ENCODE results near the gene PIK3R6.

The PIK3R6 gene

DNA sequence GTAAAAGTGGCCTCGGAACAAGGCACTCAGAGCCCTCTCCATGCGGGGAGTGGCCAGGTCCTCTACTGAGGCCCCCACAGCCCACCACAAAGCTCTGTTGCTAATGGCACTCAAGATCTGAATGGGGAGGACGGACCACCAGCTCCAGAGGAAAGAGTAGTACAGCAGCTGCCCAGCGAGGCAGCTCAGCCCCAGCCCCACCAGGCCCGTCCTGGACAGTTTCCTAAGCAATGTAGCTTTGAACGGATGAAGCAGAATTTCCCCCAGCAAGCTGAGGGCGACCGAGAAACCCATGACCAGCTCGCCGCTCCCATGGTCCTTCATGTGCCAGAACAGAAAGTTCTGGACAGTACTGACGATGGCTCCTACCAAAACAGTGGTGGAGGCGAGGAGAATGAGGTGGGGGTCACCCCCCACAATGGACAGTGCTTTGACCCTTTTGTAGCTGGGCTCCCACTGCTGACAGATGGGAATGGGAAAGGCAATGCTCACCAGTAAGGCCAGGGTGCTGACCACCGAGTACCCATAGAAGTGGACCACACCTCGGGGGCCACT lies 69.8 kb downstream of the PIK3R6 start:
- DNase-seq (ENCODE audit: low read depth): no peak

GRCh38 chr17:8794636-8795035 lies 72.8 kb downstream of the PIK3R6 start:
- DNase-seq (ENCODE audit: low read depth): no peak

GRCh38 chr17:8793649-8794048 lies 73.8 kb downstream of the PIK3R6 start:
- DNase-seq (ENCODE audit: low read depth): no peak

DNA sequence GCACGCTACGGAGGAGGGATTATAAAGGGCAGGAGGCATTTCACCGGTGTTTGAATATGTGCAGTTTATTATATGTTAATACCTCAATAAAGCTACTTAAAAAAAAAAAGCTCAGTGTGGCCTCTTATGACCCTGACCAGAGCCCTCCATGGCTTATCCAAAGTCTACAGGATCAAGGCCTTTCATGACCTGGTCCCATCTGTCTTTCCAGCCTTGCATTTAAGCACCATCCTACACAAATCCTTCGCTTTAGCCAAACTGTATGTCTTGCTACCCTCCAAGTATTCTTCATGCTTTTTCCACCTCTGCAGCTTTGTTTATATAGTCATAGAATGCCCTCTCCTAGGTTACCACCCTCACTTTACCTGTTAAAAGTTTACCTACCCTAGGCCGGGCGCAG lies 74.8 kb downstream of the PIK3R6 start:
- no peak for DNase-seq (ENCODE audit: low read depth)

- DNase-seq (ENCODE audit: low read depth): peak; percentile 79
These were observed 75.6 kb downstream of the PIK3R6 start for GRCh38 chr17:8791910-8792270.

- no peak for DNase-seq (ENCODE audit: low read depth)
These were observed 76.1 kb downstream of the PIK3R6 start for GRCh38 chr17:8791248-8791909.

DNA sequence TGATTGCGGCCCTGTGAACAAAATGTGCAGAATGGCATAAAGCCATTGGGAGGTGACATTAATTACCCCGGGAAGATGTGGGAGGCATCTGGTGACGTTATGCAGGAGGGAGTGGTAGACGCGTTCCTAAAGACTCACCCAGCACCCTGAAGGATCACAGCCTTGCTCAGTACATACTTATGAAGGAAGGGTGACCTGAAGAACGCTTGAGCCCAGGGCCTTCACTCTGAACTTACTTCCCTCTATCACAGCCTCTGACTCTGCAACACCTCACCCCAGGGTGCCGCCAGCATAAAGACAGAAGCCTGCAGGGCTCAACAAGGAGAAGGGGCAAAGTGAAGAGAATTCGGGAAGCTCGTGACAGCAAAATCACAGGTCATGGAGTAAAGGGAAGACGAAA lies 77.7 kb downstream of the PIK3R6 start:
- no peak for DNase-seq (ENCODE audit: low read depth)

DNA sequence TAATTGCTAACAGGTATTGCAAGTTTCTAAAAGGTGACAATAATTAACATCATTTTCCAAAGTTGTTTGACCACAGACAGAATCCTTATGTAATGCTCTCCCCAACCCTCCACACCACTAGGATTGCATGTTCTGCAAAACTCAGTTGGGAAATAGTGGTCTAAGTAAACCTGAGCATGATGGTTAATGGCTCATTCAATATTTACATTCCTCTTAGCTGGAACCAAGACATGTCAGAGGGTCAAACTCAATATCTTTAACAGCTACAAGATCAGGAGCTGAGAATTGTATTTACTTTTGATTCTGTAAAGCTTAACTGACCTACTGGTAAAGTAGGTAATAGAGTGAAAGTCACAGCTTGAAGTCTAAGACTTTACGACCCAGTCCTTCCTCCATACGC lies 78.5 kb downstream of the PIK3R6 start:
- no peak for DNase-seq (ENCODE audit: low read depth)

GRCh38 chr17:8785547-8786413 lies 81.7 kb downstream of the PIK3R6 start:
- peak; percentile 69 for DNase-seq (ENCODE audit: low read depth)

GRCh38 chr17:8782176-8782575 lies 85.3 kb downstream of the PIK3R6 start:
- no peak for DNase-seq (ENCODE audit: low read depth)

GRCh38 chr17:8781776-8782175 lies 85.7 kb downstream of the PIK3R6 start:
- DNase-seq (ENCODE audit: low read depth): no peak

- no peak for DNase-seq (ENCODE audit: low read depth)
These were observed 90.6 kb downstream of the PIK3R6 start for GRCh38 chr17:8776881-8777280.

- DNase-seq (ENCODE audit: low read depth): no peak
These were observed 91.2 kb downstream of the PIK3R6 start for GRCh38 chr17:8776248-8776647.

GRCh38 chr17:8766731-8767130 lies 100.7 kb downstream of the PIK3R6 start:
- no peak for DNase-seq (ENCODE audit: low read depth)

DNA sequence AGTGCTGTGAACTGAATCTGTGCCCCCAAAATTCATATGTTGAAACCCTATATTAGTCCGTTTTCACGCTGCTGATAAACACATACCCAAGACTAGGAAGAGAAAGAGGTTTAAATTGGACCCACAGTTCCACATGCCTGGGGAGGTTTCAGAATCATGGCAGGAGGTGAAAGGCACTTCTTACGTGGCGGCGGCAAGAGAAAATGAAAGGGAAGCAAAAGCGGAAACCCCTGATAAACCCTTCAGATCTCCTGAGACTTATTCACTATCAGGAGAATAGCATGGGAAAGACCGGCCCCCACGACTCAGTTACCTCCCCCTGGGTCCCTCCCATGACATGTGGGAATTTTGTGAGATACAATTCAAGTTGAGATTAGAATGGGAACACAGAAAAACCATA lies 105.5 kb downstream of the PIK3R6 start:
- DNase-seq (ENCODE audit: low read depth): no peak

GRCh38 chr17:8758137-8758596 lies 109.3 kb downstream of the PIK3R6 start, which contains the start of gene SPDYE4:
TSS of gene SPDYE4 (minus strand) at chr17:8758546. CDS start at chr17:8758382, 164 bp downstream.
- DNase-seq (ENCODE audit: low read depth): no peak

GRCh38 chr17:8757189-8757588 lies 110.3 kb downstream of the PIK3R6 start:
- no peak for DNase-seq (ENCODE audit: low read depth)

DNA sequence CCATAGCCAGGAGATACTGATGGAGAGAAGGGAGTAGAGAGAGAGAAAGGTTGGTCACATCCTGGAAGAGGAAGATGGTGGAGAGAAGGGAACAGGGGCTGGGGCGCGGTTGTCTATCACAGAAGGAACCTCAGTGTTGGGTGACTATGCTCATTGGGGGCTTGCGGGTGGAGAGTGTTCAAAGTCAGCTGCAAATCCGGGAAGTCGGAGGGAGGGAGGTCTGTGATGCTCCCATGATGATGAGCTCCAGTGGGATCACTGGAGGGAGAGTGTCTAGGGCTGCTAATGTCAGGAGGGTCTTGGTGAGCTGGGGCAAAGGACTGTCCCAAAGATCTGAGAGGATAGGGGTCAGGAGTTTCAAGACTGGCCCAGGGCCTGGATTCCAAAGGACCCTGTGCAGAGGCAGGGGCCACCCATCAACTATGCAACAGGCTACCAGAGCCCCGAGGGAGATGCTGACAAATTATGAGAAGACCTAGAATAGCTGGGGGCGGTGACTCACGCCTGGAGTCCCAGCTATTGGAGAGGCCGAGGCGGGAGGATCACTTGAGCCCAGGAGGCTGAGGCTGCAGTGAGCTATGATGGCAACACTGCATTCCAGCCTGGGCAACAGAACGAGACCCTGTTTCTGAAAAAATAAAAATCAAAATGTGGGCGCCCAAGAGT lies 111.8 kb downstream of the PIK3R6 start:
- no peak for DNase-seq (ENCODE audit: low read depth)

- DNase-seq (ENCODE audit: low read depth): no peak
These were observed 112.6 kb downstream of the PIK3R6 start for GRCh38 chr17:8754890-8755289.

GRCh38 chr17:8753976-8754440 lies 113.5 kb downstream of the PIK3R6 start:
- DNase-seq (ENCODE audit: low read depth): peak; percentile 47

- DNase-seq (ENCODE audit: low read depth): no peak
These were observed 114.1 kb downstream of the PIK3R6 start for GRCh38 chr17:8753136-8753975.
